ENCODE data around the gene HDX. TPM values are rescaled to one million over a fixed set of nuclear protein-coding genes. Genes with fewer than 3 reads are reported as not detected.

Gene HDX
- polyA plus RNA-seq, 1 of the 3 experiments (the other 2 are of a cell fraction), result 1.6 TPM

GRCh38 chrX:84358271-84358670, 144.0 kb downstream of the HDX start:
- Histone ChIP-seq H3K4me2 (no peak overlapping the region), H3K9me3 (no peaks in the 10 kb centered on the region), H3F3A (replicated peaks; ENCODE audit: insufficient read depth) (no peaks in the 10 kb centered on the region), H3K9ac (no peak overlapping the region), H3K79me2 (ENCODE audit: insufficient read depth) (no peaks in the 10 kb centered on the region), H3K9me2 (no peaks in the 10 kb centered on the region), H3K36me3 (replicated peaks in 1 of 2; ENCODE audit: control insufficient read depth in 1 of 2, insufficient read depth in 2 of 2, low read length in 1 of 2) (no peaks in the 10 kb centered on the region), H4K20me1 (ENCODE audit: insufficient read depth) (no peaks in the 10 kb centered on the region), H3K4me3 (ENCODE audit: low read depth in 2 of 2, low read length in 1 of 2) (no peak overlapping the region), H3K27ac (ENCODE audit: low read depth in 2 of 2, low read length in 1 of 2) (no peak overlapping the region), H3K4me1 (ENCODE audit: control insufficient read depth in 1 of 2, insufficient read depth in 2 of 2, low read depth in 1 of 2, low read length in 1 of 2) (no peaks in the 10 kb centered on the region; a peak in 1 of 4 replicates), H3K27me3 (ENCODE audit: insufficient read depth) (no peaks in the 10 kb centered on the region), H2AFZ (ENCODE audit: low read depth) (no peak overlapping the region)
- ChIA-PET CTCF (interaction anchor here (2.3 kb wide), 1 partner anchor 19 kb away, joined by 6 read pairs; no protein-coding TSS in a partner anchor), POLR2A (no interaction called here)
- WGBS (ENCODE audit: low lambda C conversion rate), result 45% methylated on average over 1 of the region's 1 CpG
- DNase-seq, result no peak
- TF ChIP-seq ELF1 (IDR thresholded peaks at IDR 0.05), result no peak
- no peak for TF ChIP-seq USF2 (IDR thresholded peaks at IDR 0.05; ENCODE audit: borderline replicate concordance, low read depth, low read length)
- no peak for TF ChIP-seq YY1 (IDR thresholded peaks at IDR 0.05; ENCODE audit: low read depth)

GRCh38 chrX:84357296-84357695, 145.0 kb downstream of the HDX start:
- Histone ChIP-seq H3K27ac (ENCODE audit: low read depth in 2 of 2, low read length in 1 of 2) (no peak overlapping the region), H2AFZ (ENCODE audit: low read depth) (no peak overlapping the region), H3K36me3 (replicated peaks in 1 of 2; ENCODE audit: control insufficient read depth in 1 of 2, insufficient read depth in 2 of 2, low read length in 1 of 2) (no peaks in the 10 kb centered on the region), H3F3A (replicated peaks; ENCODE audit: insufficient read depth) (no peaks in the 10 kb centered on the region), H3K79me2 (ENCODE audit: insufficient read depth) (no peaks in the 10 kb centered on the region), H3K9me3 (no peaks in the 10 kb centered on the region), H3K4me3 (ENCODE audit: low read depth in 2 of 2, low read length in 1 of 2) (no peak overlapping the region), H4K20me1 (ENCODE audit: insufficient read depth) (no peaks in the 10 kb centered on the region), H3K27me3 (ENCODE audit: insufficient read depth) (no peaks in the 10 kb centered on the region), H3K9ac (no peak overlapping the region), H3K9me2 (no peaks in the 10 kb centered on the region), H3K4me1 (ENCODE audit: control insufficient read depth in 1 of 2, insufficient read depth in 2 of 2, low read depth in 1 of 2, low read length in 1 of 2) (no peaks in the 10 kb centered on the region; a peak in 1 of 4 replicates), H3K4me2 (no peak overlapping the region)
- POLR2A ChIA-PET, result no interaction called here
- no peak for DNase-seq
- CTCF ChIA-PET, result interaction anchor here (2.3 kb wide), 1 partner anchor 18 kb away, joined by 6 read pairs; no protein-coding TSS in a partner anchor
- no peak for TF ChIP-seq CTCF (IDR thresholded peaks at IDR 0.05)
- no peak for TF ChIP-seq ELF1 (IDR thresholded peaks at IDR 0.05)
- no peak for TF ChIP-seq FOSL2 (IDR thresholded peaks at IDR 0.05; ENCODE audit: borderline replicate concordance, low read depth)
- no peak for TF ChIP-seq PBX3 (IDR thresholded peaks at IDR 0.05)
- TF ChIP-seq NRF1 (IDR thresholded peaks at IDR 0.05; ENCODE audit: low read depth, low read length), result no peak
- no peak for TF ChIP-seq TEAD4 (IDR thresholded peaks at IDR 0.05; ENCODE audit: borderline replicate concordance, insufficient read depth)
- TF ChIP-seq MXI1 (IDR thresholded peaks at IDR 0.05; ENCODE audit: low read depth, low read length), result no peak
- no peak for TF ChIP-seq CHD2 (IDR thresholded peaks at IDR 0.05; ENCODE audit: low read length, partially characterized antibody)
- TF ChIP-seq ZBTB33 (IDR thresholded peaks at IDR 0.05; ENCODE audit: borderline replicate concordance, low read depth), result no peak
- no peak for TF ChIP-seq RFX5 (IDR thresholded peaks at IDR 0.05; ENCODE audit: low read length)
- TF ChIP-seq MAX (IDR thresholded peaks at IDR 0.05; ENCODE audit: low read depth), result no peak
- TF ChIP-seq USF1 (IDR thresholded peaks at IDR 0.05; ENCODE audit: borderline replicate concordance, low read depth), result no peak
- TF ChIP-seq TCF12 (IDR thresholded peaks at IDR 0.05), result no peak
- no peak for TF ChIP-seq RXRA (IDR thresholded peaks at IDR 0.05; ENCODE audit: borderline replicate concordance, low read depth)
- TF ChIP-seq REST (IDR thresholded peaks at IDR 0.05; ENCODE audit: low read depth, low read length), result no peak
- TF ChIP-seq YY1 (IDR thresholded peaks at IDR 0.05; ENCODE audit: low read depth), result no peak
- no peak for TF ChIP-seq POLR2AphosphoS5 (IDR thresholded peaks at IDR 0.05; ENCODE audit: low read depth, low read length)
